Coronary artery (tissue), 2 donors: ENCODE data around the gene NKAIN2.
"Not testable (repeated sequence)": the region's sequence is repeated elsewhere in the genome, so short reads cannot be mapped to it uniquely, and the experiment has no call there.

Experiments
- DNase-seq: peaks from one replicate; pipeline ENCODE4 v3.0.0-alpha.2; 2017; ENCODE audit warnings: low spot score
- H3K27ac ChIP-seq, 2 donors: fragments of 200-600 bp; sonication (generic); one replicate each; pipeline ENCODE4 v1.5.1; 2016 to 2019
- H3K4me3 ChIP-seq: fragments of 200-600 bp; sonication (generic); 2 replicates; pipeline ENCODE4 v1.5.1; 2016; ENCODE audit warnings: mild to moderate bottlenecking, moderate library complexity
- TF ChIP-seq, protein P1 (sequence below): fragments of 200-600 bp; sonication (generic); IDR thresholded peaks from one replicate; pipeline ENCODE4 v1.5.1; 2019; ENCODE audit warnings: antibody characterized with exemption

Gene NKAIN2

DNA sequence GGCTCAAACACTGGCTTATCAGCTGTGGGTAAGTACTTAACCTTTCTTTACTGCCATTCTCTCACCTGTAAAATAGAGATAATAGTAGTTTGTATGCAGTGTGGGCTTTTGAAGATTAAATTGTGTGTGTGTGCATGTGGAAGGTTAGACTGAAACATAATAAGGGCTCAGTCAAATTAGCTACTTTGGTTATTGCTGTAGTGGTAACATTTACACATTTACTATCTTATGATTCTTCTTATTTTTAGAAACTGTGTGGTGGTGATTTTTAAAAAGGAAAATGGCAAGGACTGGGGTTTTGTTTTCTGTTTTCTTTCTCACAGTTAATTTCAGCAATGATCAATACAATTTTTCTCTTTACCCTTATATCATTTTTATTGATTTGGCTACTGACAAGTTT, 206.9 kb downstream of the NKAIN2 start:
- TF ChIP-seq, protein P1, sequence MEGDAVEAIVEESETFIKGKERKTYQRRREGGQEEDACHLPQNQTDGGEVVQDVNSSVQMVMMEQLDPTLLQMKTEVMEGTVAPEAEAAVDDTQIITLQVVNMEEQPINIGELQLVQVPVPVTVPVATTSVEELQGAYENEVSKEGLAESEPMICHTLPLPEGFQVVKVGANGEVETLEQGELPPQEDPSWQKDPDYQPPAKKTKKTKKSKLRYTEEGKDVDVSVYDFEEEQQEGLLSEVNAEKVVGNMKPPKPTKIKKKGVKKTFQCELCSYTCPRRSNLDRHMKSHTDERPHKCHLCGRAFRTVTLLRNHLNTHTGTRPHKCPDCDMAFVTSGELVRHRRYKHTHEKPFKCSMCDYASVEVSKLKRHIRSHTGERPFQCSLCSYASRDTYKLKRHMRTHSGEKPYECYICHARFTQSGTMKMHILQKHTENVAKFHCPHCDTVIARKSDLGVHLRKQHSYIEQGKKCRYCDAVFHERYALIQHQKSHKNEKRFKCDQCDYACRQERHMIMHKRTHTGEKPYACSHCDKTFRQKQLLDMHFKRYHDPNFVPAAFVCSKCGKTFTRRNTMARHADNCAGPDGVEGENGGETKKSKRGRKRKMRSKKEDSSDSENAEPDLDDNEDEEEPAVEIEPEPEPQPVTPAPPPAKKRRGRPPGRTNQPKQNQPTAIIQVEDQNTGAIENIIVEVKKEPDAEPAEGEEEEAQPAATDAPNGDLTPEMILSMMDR: no peak
- DNase-seq: no peak
- no peak overlapping the region for H3K4me3 ChIP-seq
- H3K27ac ChIP-seq: no peak overlapping the region

DNA sequence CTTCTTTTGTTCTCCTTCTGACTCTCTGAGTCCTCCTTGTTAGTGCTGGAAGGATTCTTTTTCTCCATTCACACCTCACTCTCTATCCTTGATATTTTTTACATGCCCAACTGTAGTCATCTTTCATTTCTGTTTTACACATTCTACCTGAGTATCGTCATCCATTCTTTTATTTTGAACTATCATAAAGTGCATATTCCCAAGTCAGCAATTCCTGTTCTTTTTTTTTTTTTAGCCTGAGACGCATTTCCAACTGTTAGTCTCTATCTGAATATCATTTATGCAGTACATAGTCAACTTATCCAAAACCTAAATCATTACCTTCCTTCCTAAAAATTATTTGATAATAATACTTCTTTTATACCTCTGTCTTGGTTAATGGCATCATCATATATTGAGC, 207.5 kb downstream of the NKAIN2 start:
- TF ChIP-seq, protein P1: no peak
- no peak for DNase-seq
- Histone ChIP-seq H3K27ac (no peak overlapping the region), H3K4me3 (no peak overlapping the region)

DNA sequence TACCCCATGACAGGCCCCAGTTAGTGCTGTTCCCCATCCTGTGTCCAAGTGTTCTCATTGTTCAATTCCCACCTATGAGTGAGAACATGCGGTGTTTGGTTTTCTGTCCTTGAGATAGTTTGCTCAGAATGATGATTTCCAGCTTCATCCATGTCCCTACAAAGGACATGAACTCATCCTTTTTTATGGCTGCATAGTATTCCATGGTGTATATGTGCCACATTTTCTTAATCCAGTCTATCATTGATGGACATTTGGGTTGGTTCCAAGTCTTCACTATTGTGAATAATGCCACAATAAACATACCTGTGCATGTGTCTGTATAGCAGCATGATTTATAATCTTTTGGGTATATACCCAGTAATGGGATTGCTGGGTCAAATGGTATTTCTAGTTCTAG, 218.4 kb downstream of the NKAIN2 start:
- H3K4me3 ChIP-seq, H3K27ac ChIP-seq, DNase-seq: not testable (repeated sequence)

DNA sequence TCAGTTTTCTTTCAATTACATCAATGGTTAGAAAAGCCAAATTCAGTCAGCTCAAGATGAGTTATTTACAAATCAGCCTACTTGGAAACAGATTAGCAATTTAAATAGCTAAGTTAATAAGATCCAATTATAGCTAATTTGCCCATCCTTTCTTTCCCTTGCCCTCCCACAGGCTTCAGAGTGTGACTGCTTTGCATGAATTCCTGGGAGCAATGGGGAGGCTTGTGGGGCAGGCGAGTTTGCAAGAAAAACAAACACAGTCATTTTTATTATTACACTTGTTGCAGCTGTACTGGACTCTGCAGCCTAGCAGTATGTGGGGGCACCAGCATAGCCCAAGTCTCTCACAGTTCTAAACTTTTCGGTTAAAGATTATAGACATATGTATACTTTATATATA, 219.0 kb downstream of the NKAIN2 start:
- Histone ChIP-seq H3K27ac (no peak overlapping the region), H3K4me3 (no peak overlapping the region)
- TF ChIP-seq, protein P1: no peak
- no peak for DNase-seq

DNA sequence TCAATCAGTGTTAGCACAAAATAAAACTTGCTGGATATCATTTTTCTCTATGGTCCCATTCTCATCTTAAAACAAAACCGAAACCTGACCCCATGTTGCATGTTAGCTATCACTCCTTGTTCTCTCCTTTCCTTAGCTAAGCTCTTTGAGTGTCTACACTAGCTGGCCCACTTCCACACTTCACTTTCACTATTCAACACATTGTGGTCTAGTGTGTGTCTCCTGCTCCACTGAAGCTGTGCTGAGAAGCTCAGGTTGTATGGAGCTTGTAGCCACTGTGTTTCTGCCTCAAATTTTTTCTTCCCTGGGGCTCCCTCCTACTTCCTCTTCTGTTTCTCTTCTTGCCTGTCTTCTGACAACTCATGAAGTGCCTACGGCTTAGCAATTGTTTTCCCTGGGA, 223.0 kb downstream of the NKAIN2 start:
- DNase-seq: no peak
- Histone ChIP-seq H3K4me3 (no peak overlapping the region), H3K27ac (no peak overlapping the region)
- TF ChIP-seq, protein P1: no peak

DNA sequence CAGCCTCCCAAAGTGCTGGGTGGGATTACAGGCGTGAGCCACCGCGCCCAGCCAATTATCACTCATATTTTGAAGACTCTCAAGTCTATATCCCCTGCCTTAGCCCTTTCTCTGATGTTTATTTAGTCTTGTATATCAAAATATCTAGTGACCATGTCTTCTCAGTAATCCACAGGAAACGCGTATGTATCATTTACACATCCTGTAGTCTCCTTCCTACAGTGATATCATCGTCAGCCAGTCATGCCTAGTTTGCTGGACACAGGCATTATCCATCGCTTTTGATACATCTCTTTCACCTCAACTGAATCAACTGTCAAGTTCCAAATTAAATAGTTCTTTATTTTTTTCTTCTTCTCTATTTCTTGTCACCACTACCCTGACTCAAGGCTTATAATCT, 223.7 kb downstream of the NKAIN2 start:
- DNase-seq: no peak
- no peak overlapping the region for H3K27ac ChIP-seq
- TF ChIP-seq, protein P1: no peak
- H3K4me3 ChIP-seq: no peak overlapping the region

DNA sequence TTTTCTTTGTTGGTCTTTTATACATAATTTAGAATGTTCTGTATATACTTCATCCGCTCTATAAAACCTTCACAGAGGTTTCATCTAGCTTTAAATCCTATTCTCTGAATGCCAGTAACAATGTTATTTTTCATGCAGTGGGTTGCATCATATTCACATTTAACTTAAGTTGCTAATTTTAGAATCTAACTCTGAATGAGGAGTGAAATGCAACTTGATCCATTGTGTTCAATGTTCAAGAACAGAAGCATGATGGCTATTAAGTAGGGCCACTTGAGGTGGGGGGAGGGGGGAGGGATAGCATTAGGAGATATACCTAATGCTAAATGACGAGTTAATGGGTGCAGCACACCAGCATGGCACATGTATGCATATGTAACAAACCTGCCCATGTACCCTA, 224.5 kb downstream of the NKAIN2 start:
- Histone ChIP-seq H3K27ac (no peak overlapping the region), H3K4me3 (no peak overlapping the region)
- TF ChIP-seq, protein P1: no peak
- DNase-seq: no peak

DNA sequence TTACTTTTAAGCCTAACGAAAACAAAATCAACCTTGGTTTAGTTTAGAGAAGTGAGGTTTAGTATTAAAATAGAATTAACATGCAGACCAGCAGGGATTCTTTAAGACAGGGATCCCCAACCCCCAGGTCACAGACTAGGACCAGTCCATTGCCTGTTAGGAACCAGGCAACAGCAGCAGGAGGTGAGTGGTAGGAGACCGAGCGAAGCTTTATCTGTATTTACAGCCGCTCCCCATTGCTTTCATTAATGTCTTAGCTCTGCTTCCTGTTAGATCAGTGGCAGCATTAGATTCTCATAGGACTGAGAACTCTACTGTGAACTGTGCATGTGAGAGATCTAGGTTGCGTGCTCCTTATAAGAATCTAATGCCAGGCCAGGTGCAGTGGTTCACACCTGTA, 225.9 kb downstream of the NKAIN2 start:
- TF ChIP-seq, protein P1: no peak
- DNase-seq: no peak
- no peak overlapping the region for H3K27ac ChIP-seq
- no peak overlapping the region for H3K4me3 ChIP-seq
